NCI-H128 (cell line): Measurements from ENCODE around the gene SLC35D1.
"Not testable (repeated sequence)": the region's sequence is repeated elsewhere in the genome, so short reads cannot be mapped to it uniquely, and the experiment has no call there.

Experiments
- DNase-seq: peaks from one replicate; lab custom pipeline; 2025; ENCODE audit not compliant: unreplicated experiment; lab: John Stamatoyannopoulos, UW

Gene SLC35D1

GRCh38 chr1:67053785-67054772, at the start of gene SLC35D1:
Gene SLC35D1 (minus strand): TSS chr1:67054148. CDS start chr1:67054013, 135 bp downstream.
- DNase-seq, result peak; percentile 45

DNA sequence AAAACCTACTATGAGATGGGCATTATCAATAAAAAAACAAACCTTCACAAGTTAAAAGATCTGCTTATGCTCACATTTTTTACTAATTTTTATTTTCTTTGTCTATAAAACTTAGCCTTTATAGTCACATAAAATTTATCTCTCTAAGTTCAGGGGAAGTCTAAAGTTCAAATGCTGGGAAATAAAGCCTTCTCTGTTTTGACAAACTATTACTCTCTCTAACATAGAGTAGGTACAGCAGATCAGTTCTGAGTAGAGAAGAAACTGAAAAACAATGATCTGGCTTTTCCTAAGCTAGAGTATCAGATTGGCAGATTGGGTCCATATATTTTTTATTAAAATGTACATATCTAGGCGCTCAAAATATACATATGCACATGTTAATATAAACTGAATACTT, 49.6 kb upstream of the SLC35D1 start:
- no peak for DNase-seq

DNA sequence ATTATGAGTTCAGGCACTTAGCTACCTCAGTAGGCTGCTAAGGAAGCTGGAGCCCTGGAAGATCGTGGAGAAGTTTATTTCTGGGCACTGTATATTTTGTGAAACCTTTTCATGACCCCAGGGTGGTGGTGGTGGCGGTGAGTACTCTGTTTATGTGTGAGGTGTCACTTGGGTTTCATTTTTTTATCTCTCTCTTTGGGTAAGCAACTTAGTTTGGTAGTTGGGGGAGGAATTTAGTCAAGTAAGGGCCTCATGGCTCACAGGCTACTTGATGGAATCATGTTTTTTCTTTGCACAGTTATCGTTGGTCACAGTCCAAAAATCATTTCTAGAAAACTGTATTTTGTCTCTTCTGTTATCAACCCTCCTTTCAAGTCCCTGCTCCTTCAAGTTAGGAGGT, 46.9 kb upstream of the SLC35D1 start:
- DNase-seq, result no peak

DNA sequence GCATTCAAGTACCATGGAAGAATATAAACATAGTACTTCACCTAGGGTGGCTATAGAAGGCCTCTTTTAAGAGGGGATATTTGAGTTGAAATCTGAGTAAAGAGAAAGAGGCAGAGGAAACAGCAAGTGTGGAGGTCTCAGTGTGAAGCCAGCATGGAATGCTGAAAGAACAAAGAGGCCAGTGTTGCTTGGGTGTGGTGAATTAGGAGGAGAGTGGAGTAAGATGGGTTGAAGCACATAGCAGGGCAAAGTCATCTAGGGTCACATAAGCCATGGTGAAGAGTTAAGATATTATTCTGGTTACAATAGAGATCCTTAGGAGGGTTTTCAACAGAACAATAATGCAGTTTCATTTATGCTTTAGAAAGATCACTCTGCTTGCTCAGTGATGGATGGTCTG, 43.4 kb upstream of the SLC35D1 start:
- DNase-seq, result no peak

DNA sequence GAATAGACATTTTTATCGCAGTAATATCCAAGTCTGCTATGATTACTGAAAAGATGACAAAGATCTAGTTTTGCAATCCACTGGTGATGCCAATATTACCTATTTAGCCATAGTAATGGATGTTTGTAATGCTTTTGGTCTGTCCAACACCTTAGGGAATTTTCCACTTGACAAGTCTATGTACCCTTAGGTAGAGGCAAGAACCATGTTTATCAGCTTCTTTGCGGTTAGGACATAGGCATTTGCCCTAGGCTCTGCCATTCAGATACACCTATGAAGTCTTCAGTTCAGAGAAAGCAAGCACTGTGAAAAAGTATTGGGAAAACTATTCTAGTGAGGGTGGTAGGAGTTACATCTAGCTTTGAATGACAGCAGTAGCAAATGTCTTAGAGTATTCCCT, 40.2 kb upstream of the SLC35D1 start:
- DNase-seq, result no peak

- DNase-seq, result no peak
Observed at GRCh38 chr1:67089685-67090208, 35.8 kb upstream of the SLC35D1 start.

DNA sequence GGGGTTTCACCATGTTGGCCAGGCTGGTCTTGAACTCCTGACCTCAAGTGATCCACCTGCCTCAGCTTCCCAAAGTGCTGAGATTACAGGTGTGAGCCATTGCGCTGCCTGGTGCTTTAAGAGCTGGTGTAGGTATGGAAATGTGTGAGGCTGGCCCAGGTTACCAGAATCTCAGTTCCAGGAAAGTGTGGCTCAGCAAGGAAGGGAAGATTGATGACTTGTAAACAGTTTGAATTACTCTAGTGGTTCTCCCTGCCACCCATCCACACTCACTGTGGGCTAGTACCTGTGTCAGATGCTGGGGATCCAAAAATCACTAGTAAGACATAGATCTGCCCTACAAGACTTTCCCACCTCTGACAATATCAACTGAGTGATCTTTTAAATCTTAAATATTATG, 34.5 kb upstream of the SLC35D1 start:
- DNase-seq, result no peak

- no peak for DNase-seq
Observed at GRCh38 chr1:67085326-67085725, 31.4 kb upstream of the SLC35D1 start.

- DNase-seq, result no peak
Observed at GRCh38 chr1:67084765-67085318, 30.9 kb upstream of the SLC35D1 start.

DNA sequence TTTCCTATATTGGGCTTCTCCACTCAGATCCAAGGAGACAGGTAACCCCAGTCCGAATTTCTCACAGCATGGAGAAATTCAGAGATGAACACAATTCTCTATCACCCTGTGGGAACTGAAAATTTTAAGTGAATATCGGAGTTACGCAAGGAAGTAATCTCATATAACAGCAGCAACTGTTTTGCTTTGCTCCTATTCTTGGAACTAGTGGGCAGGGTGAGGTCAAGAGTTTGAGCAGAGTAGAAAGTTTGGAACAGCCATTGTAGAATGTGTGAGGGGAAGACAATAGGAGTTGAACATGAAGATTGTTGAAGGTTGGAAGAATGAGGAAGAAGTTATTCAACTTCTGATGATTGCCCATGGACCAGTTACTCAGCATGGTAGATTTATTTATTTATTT, 24.3 kb upstream of the SLC35D1 start:
- no peak for DNase-seq

DNA sequence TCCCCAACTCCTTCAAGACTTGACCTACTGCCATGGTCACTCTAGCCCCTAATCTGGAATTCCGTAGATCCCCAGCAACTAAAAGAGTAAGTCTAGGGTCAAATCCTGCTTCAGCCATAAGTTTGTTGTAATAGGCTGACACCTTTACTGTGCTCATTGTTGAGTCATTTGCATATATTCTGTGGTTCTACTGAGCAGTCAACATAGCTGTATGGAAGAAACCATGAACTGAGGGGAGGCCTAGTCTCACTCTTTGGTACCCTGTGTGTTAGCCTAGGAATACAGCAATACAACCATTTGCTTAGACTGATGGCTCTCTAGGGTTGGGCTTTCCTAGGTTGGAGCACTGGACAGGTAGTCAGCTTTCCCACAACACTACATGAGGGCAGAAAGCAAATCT, 23.6 kb upstream of the SLC35D1 start:
- no peak for DNase-seq

GRCh38 chr1:67072749-67073148, 18.8 kb upstream of the SLC35D1 start:
- DNase-seq, result no peak

DNA sequence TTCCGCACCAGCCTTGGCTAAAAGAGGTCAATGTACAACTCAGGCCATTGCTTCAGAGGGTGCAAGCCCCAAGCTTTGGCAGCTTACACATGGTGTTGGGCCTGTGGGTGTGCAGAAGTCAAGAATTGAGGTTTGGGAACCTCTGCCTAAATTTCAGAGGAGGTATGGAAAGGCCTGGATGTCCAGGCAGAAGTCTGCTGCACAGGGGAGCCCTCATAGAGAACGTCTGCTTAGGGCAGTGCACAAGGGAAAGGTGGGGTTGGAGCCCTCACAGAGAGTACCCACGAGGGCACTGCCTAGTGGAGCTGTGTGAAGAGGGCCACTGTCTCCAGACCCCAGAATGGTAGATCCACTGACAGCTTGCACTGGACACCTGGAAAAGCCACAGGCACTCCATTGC, 13.7 kb upstream of the SLC35D1 start:
- DNase-seq, result not testable (repeated sequence)

DNA sequence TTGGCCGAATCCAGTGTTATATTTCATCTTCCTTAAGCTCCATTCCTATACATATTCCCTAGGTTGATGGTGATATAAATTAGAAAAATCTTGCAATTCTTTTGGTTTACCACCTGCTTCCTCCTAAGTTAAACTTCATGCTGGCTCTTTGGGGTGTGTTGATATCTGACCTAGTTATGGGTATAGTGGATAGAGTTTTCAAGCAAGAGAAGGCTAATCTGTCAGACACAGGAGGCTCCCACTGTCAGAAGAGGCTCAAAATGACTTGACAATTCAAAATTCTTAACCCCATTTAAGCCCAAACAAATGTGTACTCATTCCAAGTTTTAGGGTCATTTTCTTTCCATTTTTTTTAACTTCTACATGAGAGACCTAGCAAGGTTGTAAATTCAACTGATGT, 8.5 kb upstream of the SLC35D1 start:
- DNase-seq, result no peak

- DNase-seq, result no peak
Observed at GRCh38 chr1:67061266-67061665, 7.3 kb upstream of the SLC35D1 start.

DNA sequence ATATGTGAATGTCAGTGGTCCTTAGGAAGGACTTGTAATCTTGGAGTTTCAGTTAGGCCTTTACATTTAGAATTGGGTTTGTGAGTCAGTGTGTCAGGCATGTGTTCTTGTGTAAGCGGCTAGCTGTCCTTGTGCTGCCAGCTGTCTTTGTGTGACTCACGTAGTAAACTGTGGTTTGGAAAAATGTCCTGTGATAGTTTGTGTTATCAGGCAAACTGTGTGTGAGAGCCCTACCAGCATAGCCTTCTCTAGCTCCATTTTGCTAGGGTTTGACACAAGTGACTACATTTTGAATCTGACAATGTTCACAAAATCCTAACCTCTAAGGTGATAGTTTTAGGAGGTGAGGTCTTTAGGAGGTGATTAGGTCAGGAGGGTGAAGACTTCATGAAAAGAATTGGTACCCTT, 6.9 kb upstream of the SLC35D1 start:
- DNase-seq, result no peak

GRCh38 chr1:67059346-67059745, 5.4 kb upstream of the SLC35D1 start:
- no peak for DNase-seq

DNA sequence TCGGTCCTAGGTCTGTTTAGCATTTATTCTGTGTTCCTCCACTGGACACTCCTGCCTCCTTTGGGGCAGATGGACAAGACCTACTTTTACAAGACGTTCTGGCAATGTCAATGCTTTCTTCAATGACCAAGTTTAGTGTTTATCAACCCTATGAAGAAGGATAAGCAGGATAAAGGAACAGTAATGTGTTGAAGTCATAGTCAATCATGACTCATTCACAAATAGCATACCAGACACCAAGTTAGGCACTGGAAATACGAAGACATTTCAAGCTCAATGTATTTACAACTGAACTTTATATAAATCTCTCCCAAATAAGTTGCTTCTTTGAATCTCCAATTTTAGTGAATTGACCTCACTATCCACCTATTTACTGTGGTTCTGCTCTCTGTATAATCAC, 4.8 kb upstream of the SLC35D1 start:
- no peak for DNase-seq

DNA sequence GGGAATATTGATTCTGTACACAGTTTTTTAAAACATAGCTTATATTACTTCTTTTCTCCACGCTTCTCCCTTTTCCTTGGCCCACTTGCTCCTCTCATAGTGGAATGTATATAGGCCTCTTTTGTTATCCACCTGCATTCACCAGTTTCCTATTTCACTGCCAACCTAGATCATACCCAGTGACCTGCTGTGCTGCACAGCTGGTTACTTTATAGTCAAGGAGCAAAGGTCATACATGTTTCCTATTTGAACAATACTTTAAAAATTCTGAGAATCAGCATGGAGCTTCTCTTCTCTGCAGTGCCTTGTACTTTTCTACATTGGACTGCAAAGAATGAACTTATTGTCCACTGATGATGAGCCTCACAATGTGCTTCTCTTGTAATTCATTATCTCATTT, 4.3 kb upstream of the SLC35D1 start:
- DNase-seq, result no peak

DNA sequence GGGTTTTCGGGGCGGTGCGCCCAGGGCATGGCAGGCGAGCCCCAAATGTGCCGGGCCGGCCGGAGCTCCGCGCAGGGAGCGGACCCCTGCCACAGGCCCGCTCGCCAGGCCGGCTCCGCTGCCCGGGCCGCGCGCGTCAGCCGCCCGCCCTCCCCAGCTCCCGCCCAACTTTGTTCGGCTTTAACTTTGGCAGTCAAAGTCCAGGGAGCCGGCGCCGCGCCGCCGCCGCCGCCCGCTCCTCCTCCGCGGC, 488 bp downstream of the SLC35D1 start:
- DNase-seq, result no peak

DNA sequence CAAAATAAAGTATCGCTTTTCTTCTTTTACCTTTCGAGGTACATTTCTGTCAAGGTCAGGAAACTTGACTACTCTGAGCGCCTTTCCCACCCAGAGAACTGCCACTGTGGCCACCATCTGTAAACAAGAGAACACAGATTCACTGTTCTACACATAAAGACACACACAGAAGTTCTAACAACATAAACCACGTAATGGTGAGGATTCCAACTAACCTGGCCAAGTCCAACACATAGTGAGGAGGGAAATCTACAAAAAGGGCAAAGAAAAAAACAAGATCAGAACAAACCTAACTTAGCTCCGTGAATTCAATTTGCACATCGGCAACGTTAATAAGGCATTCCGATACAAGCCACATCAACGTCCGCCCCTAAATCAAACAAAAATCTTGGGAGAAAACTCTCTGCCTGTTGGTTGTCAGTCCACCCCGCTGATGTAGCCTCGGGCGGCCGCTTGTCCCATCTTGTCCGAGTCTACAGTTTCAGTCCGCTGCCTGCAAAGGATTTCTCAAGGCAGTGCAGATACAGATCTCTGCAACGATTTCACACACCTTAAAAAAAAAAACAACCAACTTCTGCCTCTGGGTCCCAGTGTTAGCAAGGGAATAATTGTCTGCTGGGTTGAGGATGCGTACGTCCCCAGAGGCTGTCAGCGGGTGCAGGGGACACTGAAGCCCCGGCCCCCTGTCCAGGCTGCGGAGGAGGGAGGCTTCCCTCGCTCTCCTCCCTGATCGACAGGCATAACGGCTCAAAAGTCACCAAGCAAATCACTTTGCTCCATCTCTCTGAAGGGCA, 1.0 kb downstream of the SLC35D1 start:
- no peak for DNase-seq

DNA sequence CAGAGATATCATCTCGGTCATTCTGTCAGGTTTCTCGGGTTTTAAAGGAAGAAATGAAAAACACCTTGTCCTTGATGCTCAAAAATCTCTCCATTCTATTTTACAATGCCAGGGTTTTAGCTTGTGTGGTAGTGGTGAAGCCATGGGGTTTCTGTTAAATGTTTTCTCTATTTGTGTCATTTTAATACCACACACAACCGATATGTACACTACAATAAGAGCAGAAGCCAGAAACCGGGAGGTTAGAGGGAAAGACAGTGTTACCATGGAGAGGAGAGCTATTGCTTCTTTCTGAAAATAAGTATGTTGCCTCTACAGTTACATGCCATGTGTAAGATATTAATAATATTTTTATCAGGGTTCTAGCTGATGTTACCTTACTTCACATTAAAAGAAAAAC, 2.8 kb downstream of the SLC35D1 start:
- no peak for DNase-seq
